ENCODE results near the gene DUSP23. TPM values are rescaled to one million over a fixed set of nuclear protein-coding genes. Genes with fewer than 3 reads are reported as not detected.

Gene DUSP23
- total RNA-seq, 1 experiment from 2014 or later, result 20.4 TPM

DNA sequence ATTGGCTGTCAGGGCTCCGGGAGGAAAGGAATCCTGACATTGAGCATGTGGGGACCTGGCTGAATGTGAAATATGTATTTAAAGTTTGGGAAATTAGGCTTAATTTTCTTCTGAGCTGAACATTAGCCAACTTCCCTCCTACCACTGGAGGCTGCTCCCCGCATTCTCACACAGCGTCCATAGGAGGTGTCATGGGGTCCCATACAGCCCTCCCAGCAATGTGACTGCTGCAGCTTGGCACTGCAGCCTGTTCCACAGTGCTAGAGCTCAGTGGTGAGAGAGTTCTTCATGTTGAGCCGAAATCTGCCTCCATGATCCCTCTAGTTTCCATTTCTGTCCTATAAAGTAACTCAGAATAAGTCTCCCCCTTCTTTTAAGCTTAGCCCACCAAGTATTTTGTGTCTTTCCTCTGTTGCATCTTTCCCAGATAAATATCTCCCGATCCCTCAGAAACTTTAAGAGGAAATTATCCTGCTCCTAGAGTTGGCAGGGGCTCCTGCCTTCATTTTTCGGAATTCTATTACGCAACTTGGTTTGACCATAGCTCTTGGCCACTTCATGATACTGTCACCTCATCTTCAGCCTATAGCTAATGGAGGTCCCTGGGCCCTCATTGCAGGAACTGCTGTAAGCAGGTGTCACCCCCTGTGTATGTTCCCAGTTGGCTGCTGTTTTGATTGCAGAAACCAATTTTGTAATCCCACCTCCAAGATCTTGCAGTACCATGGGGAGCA is 23.4 kb downstream of the DUSP23 start:
- TF ChIP-seq EZH2phosphoT487 (IDR thresholded peaks at IDR 0.05; ENCODE audit: borderline replicate concordance, low read length) (no peak), EZH2 (IDR thresholded peaks at IDR 0.05; ENCODE audit: low read length, unreplicated experiment) (no peak)
- TF ChIP-seq, protein P1, sequence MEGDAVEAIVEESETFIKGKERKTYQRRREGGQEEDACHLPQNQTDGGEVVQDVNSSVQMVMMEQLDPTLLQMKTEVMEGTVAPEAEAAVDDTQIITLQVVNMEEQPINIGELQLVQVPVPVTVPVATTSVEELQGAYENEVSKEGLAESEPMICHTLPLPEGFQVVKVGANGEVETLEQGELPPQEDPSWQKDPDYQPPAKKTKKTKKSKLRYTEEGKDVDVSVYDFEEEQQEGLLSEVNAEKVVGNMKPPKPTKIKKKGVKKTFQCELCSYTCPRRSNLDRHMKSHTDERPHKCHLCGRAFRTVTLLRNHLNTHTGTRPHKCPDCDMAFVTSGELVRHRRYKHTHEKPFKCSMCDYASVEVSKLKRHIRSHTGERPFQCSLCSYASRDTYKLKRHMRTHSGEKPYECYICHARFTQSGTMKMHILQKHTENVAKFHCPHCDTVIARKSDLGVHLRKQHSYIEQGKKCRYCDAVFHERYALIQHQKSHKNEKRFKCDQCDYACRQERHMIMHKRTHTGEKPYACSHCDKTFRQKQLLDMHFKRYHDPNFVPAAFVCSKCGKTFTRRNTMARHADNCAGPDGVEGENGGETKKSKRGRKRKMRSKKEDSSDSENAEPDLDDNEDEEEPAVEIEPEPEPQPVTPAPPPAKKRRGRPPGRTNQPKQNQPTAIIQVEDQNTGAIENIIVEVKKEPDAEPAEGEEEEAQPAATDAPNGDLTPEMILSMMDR (conservative IDR thresholded peaks at IDR 0.05; ENCODE audit: low read depth, low read length), result no peak
- ChIA-PET POLR2A (ENCODE audit: unreplicated experiment) (no interaction called here), CTCF (interaction anchor here (0.6 to 1.5 kb wide), 5 partner anchors 10 to 203 kb away, joined by 3 to 4 read pairs (median 3); no protein-coding TSS in a partner anchor)
- no TSS peak for BruUV-seq (replicated peaks)
- no peak overlapping the region for H3K27ac ChIP-seq (ENCODE audit: low read length)
- DNase-seq, result no peak
- intact Hi-C loops (cut with micrococcal nuclease), result no loop called here
- no peak overlapping the region for H3K4me3 ChIP-seq (ENCODE audit: low read length)
- no peaks in the 10 kb centered on the region for H3K9me3 ChIP-seq (ENCODE audit: low read length)
- no peak overlapping the region for H3K9ac ChIP-seq (ENCODE audit: low read length)
- no peaks in the 10 kb centered on the region for H3K9me2 ChIP-seq (replicated peaks; ENCODE audit: low read length)
- H3K27me3 ChIP-seq (ENCODE audit: low read length), result no peaks in the 10 kb centered on the region
- ATAC-seq, result no peak
- H3K4me1 ChIP-seq (ENCODE audit: insufficient read depth, low read length), result peaks cover 16% of the 10 kb centered on the region
- H3K4me2 ChIP-seq (ENCODE audit: low read length), result no peak overlapping the region
- no peaks in the 10 kb centered on the region for H3F3A ChIP-seq (ENCODE audit: low read length, unreplicated experiment)
- no peaks in the 10 kb centered on the region for H4K20me1 ChIP-seq (ENCODE audit: low read length)
- H3K36me3 ChIP-seq (ENCODE audit: low read depth, low read length), result no peaks in the 10 kb centered on the region
- no peaks in the 10 kb centered on the region for H3K79me2 ChIP-seq (ENCODE audit: low read length)
- no peak overlapping the region for H2AFZ ChIP-seq (ENCODE audit: low read length)

DNA sequence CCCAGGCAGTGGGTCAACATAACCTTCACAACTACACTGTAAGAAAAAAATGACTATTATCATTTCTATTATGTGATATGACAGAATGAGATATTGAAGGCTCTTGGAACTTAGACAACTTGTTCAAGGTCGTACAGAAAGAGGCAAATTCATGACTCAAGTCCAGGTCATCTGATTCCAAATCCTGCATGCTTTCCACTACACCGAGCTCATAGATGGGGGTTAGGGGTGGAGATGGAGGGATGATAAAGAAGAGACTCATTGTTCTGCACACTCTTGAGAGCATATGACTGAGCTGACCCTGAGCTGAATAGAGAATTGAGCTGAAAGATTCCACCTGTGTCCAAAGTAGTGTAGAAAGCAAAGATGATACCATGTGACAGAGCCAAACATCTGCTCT is 24.2 kb downstream of the DUSP23 start:
- ChIA-PET CTCF (interaction anchor here (0.9 to 1.5 kb wide), 2 partner anchors 86 to 203 kb away, joined by 3 to 4 read pairs; no protein-coding TSS in a partner anchor), POLR2A (ENCODE audit: unreplicated experiment) (no interaction called here)
- no peak for TF ChIP-seq EZH2 (IDR thresholded peaks at IDR 0.05; ENCODE audit: low read length, unreplicated experiment)
- no peak for TF ChIP-seq EZH2phosphoT487 (IDR thresholded peaks at IDR 0.05; ENCODE audit: borderline replicate concordance, low read length)
- TF ChIP-seq, protein P1 (conservative IDR thresholded peaks at IDR 0.05; ENCODE audit: low read depth, low read length), result no peak
- Histone ChIP-seq H3K9me2 (replicated peaks; ENCODE audit: low read length) (no peaks in the 10 kb centered on the region), H3K4me1 (ENCODE audit: insufficient read depth, low read length) (peaks cover 16% of the 10 kb centered on the region), H2AFZ (ENCODE audit: low read length) (no peak overlapping the region), H3K9me3 (ENCODE audit: low read length) (no peaks in the 10 kb centered on the region), H3K79me2 (ENCODE audit: low read length) (no peaks in the 10 kb centered on the region), H3K27ac (ENCODE audit: low read length) (no peak overlapping the region), H3K36me3 (ENCODE audit: low read depth, low read length) (no peaks in the 10 kb centered on the region), H3F3A (ENCODE audit: low read length, unreplicated experiment) (no peaks in the 10 kb centered on the region), H3K4me2 (ENCODE audit: low read length) (no peak overlapping the region), H3K9ac (ENCODE audit: low read length) (no peak overlapping the region), H4K20me1 (ENCODE audit: low read length) (no peaks in the 10 kb centered on the region), H3K4me3 (ENCODE audit: low read length) (no peak overlapping the region), H3K27me3 (ENCODE audit: low read length) (no peaks in the 10 kb centered on the region)
- no TSS peak for BruUV-seq (replicated peaks)
- DNase-seq, result peak; percentile 72
- ATAC-seq, result peak; percentile 62
- intact Hi-C loops (cut with micrococcal nuclease), result no loop called here

DNA sequence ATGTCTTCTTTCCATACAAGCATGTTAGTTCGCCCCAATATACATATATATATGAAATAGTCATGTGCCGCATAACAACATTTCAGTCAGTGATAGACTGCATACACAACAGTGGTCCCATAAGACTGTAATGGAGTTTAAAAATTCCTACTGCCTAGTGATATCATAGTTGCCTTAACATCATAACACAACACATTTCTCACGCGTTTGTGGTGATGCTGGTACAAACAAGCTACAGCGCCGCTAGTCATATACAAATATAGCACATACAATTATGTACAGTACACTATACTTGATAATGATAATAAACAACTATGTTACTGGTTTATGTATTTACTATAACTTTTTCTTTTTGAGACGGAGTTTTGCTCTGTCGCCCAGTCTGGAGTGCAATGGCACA is 35.2 kb downstream of the DUSP23 start:
- no peaks in the 10 kb centered on the region for H4K20me1 ChIP-seq (ENCODE audit: low read length)
- intact Hi-C loops (cut with micrococcal nuclease), result loop anchor here (2.0 kb wide), 1 partner anchor 17 kb away; no protein-coding TSS in a partner anchor
- H3K9me3 ChIP-seq (ENCODE audit: low read length), result no peaks in the 10 kb centered on the region
- H3K36me3 ChIP-seq (ENCODE audit: low read depth, low read length), result no peaks in the 10 kb centered on the region
- H3K79me2 ChIP-seq (ENCODE audit: low read length), result no peaks in the 10 kb centered on the region
- peaks cover 15% of the 10 kb centered on the region for H3K4me1 ChIP-seq (ENCODE audit: insufficient read depth, low read length)
- ATAC-seq (no peak), DNase-seq (no peak)
- H3K27me3 ChIP-seq (ENCODE audit: low read length), result no peaks in the 10 kb centered on the region
- POLR2A ChIA-PET (ENCODE audit: unreplicated experiment), result no interaction called here
- CTCF ChIA-PET, result no interaction called here
- H3K9ac ChIP-seq (ENCODE audit: low read length), result no peak overlapping the region
- BruUV-seq (replicated peaks), result no TSS peak
- peaks cover 8% of the 10 kb centered on the region for H3F3A ChIP-seq (ENCODE audit: low read length, unreplicated experiment)
- H3K4me2 ChIP-seq (ENCODE audit: low read length), result no peak overlapping the region
- H3K27ac ChIP-seq (ENCODE audit: low read length), result no peak overlapping the region
- TF ChIP-seq EZH2 (IDR thresholded peaks at IDR 0.05; ENCODE audit: low read length, unreplicated experiment), result no peak
- TF ChIP-seq EZH2phosphoT487 (IDR thresholded peaks at IDR 0.05; ENCODE audit: borderline replicate concordance, low read length), result no peak
- TF ChIP-seq, protein P1 (conservative IDR thresholded peaks at IDR 0.05; ENCODE audit: low read depth, low read length), result no peak
- H2AFZ ChIP-seq (ENCODE audit: low read length), result no peak overlapping the region
- H3K4me3 ChIP-seq (ENCODE audit: low read length), result no peak overlapping the region
- no peaks in the 10 kb centered on the region for H3K9me2 ChIP-seq (replicated peaks; ENCODE audit: low read length)

All from PC-3 (cell line).